Vagina (tissue), 2 donors: ENCODE results near the gene NCOA4.

Source experiments
- POLR2A ChIP-seq, 2 donors: fragments of 450-650 bp; IDR thresholded peaks; one replicate each; pipeline ENCODE4 v1.6.1; 2017; ENCODE audit warnings: antibody characterized with exemption in 2 of 2, mild to moderate bottlenecking in 2 of 2, moderate library complexity in 2 of 2
- POLR2AphosphoS5 ChIP-seq, 2 donors: sonication (generic); formaldehyde crosslinking; IDR thresholded peaks; one replicate each; pipeline ENCODE4 v1.9.0; 2017; ENCODE audit warnings: antibody characterized with exemption in 2 of 2, mild to moderate bottlenecking in 2 of 2, low read depth in 1 of 2; ENCODE audit not compliant: insufficient read depth in 1 of 2
- TF ChIP-seq, protein P1 (sequence below), 3 experiments: fragments of 450-650 bp in 2 of 3; fragments of 200-600 bp in 1 of 3; sonication (generic) in 1 of 3; IDR thresholded peaks; one replicate each; pipeline ENCODE4 v1.5.1; 2017 to 2019; ENCODE audit warnings: antibody characterized with exemption in 3 of 3, mild to moderate bottlenecking in 2 of 3, moderate library complexity in 2 of 3

- TF ChIP-seq, protein P1, sequence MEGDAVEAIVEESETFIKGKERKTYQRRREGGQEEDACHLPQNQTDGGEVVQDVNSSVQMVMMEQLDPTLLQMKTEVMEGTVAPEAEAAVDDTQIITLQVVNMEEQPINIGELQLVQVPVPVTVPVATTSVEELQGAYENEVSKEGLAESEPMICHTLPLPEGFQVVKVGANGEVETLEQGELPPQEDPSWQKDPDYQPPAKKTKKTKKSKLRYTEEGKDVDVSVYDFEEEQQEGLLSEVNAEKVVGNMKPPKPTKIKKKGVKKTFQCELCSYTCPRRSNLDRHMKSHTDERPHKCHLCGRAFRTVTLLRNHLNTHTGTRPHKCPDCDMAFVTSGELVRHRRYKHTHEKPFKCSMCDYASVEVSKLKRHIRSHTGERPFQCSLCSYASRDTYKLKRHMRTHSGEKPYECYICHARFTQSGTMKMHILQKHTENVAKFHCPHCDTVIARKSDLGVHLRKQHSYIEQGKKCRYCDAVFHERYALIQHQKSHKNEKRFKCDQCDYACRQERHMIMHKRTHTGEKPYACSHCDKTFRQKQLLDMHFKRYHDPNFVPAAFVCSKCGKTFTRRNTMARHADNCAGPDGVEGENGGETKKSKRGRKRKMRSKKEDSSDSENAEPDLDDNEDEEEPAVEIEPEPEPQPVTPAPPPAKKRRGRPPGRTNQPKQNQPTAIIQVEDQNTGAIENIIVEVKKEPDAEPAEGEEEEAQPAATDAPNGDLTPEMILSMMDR (IDR thresholded peaks at IDR 0.05): no peak
- TF ChIP-seq POLR2AphosphoS5 (IDR thresholded peaks at IDR 0.05; ENCODE audit: insufficient read depth in 1 of 2, low read depth in 1 of 2): no peak
- no peak for TF ChIP-seq POLR2A (IDR thresholded peaks at IDR 0.05)
Observed at GRCh38 chr10:46055771-46056170, 25.3 kb upstream of the NCOA4 start.
